Thoracic aorta (tissue), 2 donors: Measurements from ENCODE around the gene PDE4B. TPM values are rescaled to one million over a fixed set of nuclear protein-coding genes. Genes with fewer than 3 reads are reported as not detected.

ENCODE experiments used
- ATAC-seq: fragments of 150-250 bp; one replicate; pipeline ENCODE4 v1.8.0; 2017; ENCODE audit warnings: low read depth; ENCODE audit not compliant: insufficient number of reproducible peaks, low FRiP score
- DNase-seq: peaks from one replicate; pipeline ENCODE4 v3.0.0-alpha.2; 2020; ENCODE audit warnings: low spot score
- H3K27ac ChIP-seq, 2 donors: fragments of 200-600 bp; sonication (generic); 1 replicate in 1 of 2; 2 replicates in 1 of 2; pipeline ENCODE4 v1.5.1; 2016; ENCODE audit warnings: mild to moderate bottlenecking in 2 of 2, moderate library complexity in 2 of 2
- H3K27me3 ChIP-seq: fragments of 200-600 bp; sonication (generic); replicated peaks from 2 replicates; pipeline ENCODE4 v1.6.0; 2016; ENCODE audit warnings: mild to moderate bottlenecking; ENCODE audit not compliant: insufficient read depth
- H3K36me3 ChIP-seq: fragments of 200-600 bp; sonication (generic); one replicate; pipeline ENCODE4 v1.5.1; 2016
- H3K4me1 ChIP-seq, 2 donors: fragments of 200-600 bp; sonication (generic); 1 replicate in 1 of 2; 2 replicates in 1 of 2; pipeline versions ENCODE4 v1.5.1 to v1.6.0; 2016; ENCODE audit warnings: low read depth in 2 of 2, mild to moderate bottlenecking in 1 of 2; ENCODE audit not compliant: control insufficient read depth in 1 of 2
- H3K4me3 ChIP-seq: fragments of 200-600 bp; sonication (generic); 2 replicates; pipeline ENCODE4 v1.5.1; 2016; ENCODE audit warnings: mild to moderate bottlenecking
- H3K9me3 ChIP-seq: fragments of 200-600 bp; sonication (generic); 2 replicates; pipeline ENCODE4 v1.5.1; 2016
- CTCF ChIP-seq: fragments of 200-600 bp; sonication (generic); IDR thresholded peaks from one replicate; pipeline ENCODE4 v1.5.1; 2019; ENCODE audit warnings: antibody characterized with exemption
- total RNA-seq, 2 donors: library from RNA; depleted of rRNA; stranded (reverse); fragments of >200 nt; gene quantifications; one replicate each; pipeline versions ENCODE4 v1.1.0 to v1.2.3, GENCODE V29; 2016

PDE4B gene
- total RNA-seq, 2 donors from 2014 or later, result 29.0 to 42.4 TPM

GRCh38 chr1:66250478-66250877 lies 457.8 kb downstream of the PDE4B start:
- no peak for TF ChIP-seq CTCF
- Histone ChIP-seq H3K27me3 (no peaks in the 10 kb centered on the region), H3K4me3 (no peak overlapping the region), H3K27ac (no peak overlapping the region), H3K9me3 (no peaks in the 10 kb centered on the region), H3K36me3 (no peaks in the 10 kb centered on the region), H3K4me1 (peaks cover 4 to 8% of the 10 kb centered on the region in 2 donors)
- no peak for ATAC-seq
- no peak for DNase-seq

DNA sequence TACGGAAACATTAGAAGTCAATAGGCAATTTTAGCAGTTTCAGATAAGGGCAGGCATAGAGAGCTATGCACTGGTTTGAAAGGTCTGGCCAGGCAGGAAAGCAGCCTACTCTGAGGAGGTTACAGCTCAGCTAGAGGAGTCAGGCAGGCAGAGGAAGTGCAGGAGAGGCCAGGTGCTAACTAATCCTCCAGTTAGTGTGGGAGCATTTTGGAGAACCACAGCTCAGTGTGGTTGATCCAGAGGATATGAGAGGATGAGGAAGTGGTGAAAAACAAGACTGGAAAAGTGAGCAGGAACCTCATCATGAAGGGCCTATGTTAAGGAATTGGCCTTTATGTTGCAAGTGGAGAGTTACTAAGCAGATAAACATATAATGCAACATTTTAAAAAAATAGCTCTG lies 458.9 kb downstream of the PDE4B start:
- ATAC-seq (no peak), DNase-seq (no peak)
- Histone ChIP-seq H3K9me3 (no peaks in the 10 kb centered on the region), H3K36me3 (no peaks in the 10 kb centered on the region), H3K27me3 (no peaks in the 10 kb centered on the region), H3K4me3 (no peak overlapping the region), H3K27ac (no peak overlapping the region), H3K4me1 (peaks cover 4 to 8% of the 10 kb centered on the region in 2 donors)
- no peak for TF ChIP-seq CTCF

DNA sequence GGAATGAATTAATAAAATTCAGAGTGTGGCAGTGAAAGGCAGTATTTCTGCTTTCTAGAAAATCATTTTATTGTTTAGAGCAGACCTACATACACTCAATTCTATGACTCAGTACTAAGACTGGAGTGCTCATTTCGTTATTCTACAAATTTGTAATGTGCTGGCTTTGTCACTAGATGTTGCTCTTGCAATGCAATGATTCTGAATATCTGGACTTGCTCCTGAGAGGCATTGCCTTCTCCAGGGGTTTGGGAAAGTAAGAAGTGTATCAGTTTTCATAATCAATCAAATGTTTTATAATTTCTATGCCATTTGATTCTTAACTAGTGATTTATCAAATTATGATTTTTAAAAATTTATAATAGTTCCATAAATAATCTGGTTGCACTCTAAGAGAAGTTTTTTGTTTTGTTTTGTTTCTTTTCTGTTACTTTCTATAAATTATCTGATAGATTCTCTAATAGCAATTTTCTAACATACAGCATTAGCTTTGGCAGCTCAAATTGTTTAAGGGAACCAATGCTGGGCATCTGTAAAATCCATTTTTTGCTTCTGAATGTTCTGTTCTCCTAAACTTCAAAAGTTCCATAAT lies 460.7 kb downstream of the PDE4B start:
- DNase-seq, result no peak
- TF ChIP-seq CTCF, result peak; percentile 69
- Histone ChIP-seq H3K9me3 (no peaks in the 10 kb centered on the region), H3K27ac (no peak overlapping the region), H3K27me3 (no peaks in the 10 kb centered on the region), H3K4me3 (no peak overlapping the region), H3K4me1 (peaks cover 1 to 2% of the 10 kb centered on the region in 2 donors), H3K36me3 (no peaks in the 10 kb centered on the region)
- no peak for ATAC-seq

DNA sequence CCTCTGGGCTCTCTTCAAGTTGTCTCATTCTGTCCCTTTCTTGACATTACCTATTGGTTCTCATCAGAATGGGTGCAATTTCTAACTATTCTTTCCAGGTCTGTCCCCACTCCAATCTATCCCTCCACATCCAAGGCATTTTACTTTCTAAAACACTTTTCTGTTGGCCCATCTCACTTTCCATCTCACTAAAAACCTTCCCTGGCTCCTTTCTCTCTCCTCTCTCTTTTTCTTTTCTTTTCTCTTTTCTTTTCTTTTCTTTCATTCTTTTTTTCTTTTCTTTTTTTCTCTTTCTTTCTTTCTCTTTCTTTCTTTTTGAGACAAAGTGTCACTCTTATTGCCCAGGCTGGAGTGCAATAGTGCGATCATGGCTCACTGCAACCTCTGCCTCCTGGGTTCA lies 462.1 kb downstream of the PDE4B start:
- Histone ChIP-seq H3K9me3 (no peaks in the 10 kb centered on the region), H3K4me3 (no peak overlapping the region), H3K27me3 (no peaks in the 10 kb centered on the region), H3K36me3 (no peaks in the 10 kb centered on the region), H3K4me1 (no peaks in the 10 kb centered on the region), H3K27ac (no peak overlapping the region)
- DNase-seq (no peak), ATAC-seq (no peak)
- TF ChIP-seq CTCF, result no peak

DNA sequence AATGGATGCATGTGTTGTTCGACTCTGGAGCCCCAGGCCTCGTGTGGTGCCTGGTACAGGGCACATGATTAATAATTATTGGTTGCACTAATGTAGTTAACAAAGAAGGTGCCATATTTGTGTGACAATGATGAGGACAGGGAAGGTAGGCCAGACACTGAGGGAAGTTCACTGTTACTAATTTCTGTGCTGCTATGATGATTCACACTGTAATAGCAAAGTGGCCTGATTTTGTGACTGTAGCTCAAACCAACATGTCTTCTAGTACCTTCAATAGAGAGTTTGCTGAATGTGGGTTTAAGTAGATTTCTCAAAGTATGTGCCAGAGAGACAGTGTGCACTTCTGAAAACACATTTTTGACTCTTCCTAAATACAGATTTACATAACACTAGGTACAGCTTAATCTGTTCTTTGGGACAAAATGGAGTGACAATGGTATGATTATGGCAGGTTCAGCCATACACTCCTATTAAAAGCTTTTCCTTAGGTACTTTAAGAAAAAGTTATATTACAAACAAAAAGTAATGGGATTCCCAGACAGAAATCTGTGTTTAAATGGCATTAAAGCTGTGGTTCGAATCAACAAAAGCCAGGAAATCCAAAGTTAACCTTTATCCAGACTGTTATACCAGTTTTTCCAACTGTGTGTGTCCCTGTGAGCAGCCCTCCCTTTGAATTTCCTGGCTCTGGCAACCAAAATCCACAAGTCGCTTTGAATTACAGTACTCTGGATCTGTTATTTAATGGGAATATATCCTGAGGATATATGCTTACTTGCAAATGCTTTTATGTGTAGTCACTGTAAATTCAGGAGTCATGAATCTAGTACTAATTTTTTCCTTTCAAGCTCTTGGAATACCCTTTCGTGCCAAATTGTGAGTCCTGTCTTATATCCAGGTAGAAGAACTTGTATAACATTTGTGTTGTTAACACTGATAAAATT lies 464.2 kb downstream of the PDE4B start:
- DNase-seq, result no peak
- Histone ChIP-seq H3K27me3 (no peaks in the 10 kb centered on the region), H3K9me3 (no peaks in the 10 kb centered on the region), H3K36me3 (no peaks in the 10 kb centered on the region), H3K4me3 (no peak overlapping the region), H3K27ac (no peak overlapping the region), H3K4me1 (no peaks in the 10 kb centered on the region)
- ATAC-seq, result no peak
- no peak for TF ChIP-seq CTCF
